ENCODE results near the gene SNX9.

The SNX9 gene

GRCh38 chr6:157804448-157805327 is 18.4 kb upstream of the SNX9 start:
- no peak for FAIRE-seq

GRCh38 chr6:157806131-157806855 is 16.8 kb upstream of the SNX9 start:
- FAIRE-seq = no peak

- no peak for FAIRE-seq
These were observed 16.2 kb upstream of the SNX9 start for GRCh38 chr6:157806856-157807215.

GRCh38 chr6:157808405-157808950 is 14.6 kb upstream of the SNX9 start:
- FAIRE-seq = no peak

- FAIRE-seq = no peak
These were observed 13.4 kb upstream of the SNX9 start for GRCh38 chr6:157809613-157810012.

DNA sequence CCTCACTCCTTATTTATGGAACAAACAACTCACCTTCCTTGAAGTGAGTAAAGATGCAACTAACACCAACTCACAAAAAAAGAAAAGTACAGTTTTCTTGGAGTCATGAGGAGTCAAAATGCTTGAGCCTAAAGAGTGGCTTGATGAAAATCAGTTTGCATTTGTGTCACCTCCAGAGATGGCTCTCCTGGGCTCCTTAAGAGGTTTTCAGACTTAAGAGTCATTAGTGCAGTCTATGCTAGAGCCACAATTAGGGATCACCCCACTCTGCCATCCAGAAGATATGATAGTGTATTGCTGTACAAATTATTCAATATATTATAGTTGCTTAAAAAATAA is 11.9 kb upstream of the SNX9 start:
- FAIRE-seq = no peak

DNA sequence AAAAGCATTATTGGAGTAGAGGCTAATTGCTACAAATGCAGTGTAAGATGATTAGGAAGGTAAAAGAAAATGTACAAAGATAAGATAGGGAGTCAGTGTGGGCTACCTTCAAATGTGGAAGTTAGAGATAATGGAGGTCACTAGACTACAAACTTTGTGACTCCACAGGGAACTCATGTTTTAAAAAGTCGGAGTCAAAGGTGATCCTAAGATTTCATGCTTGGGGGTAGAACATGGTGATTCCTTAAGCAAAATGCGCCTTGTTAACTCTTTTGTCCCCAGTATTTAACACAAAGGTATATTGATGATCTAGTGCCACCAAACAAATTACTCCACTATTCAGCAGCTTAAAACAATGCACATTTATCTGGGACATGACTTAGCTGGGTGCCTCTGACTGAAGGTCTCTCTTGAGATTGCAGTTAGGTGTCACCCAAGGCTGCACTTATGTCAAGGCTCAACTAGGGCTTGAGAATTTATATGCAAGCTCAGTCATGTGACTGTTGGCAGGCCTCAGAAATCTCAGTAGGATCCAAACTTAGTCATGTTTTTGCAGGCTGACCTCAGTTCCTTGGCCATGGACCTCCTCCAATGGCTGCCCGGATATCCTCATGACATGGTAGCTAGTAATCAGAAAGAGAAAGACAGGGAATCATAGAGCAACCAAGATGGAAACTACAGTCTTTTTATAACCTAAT is 11.4 kb upstream of the SNX9 start:
- no peak for FAIRE-seq

- FAIRE-seq = no peak
These were observed 10.4 kb upstream of the SNX9 start for GRCh38 chr6:157812425-157813171.

- FAIRE-seq = no peak
These were observed 9.9 kb upstream of the SNX9 start for GRCh38 chr6:157813191-157813590.

GRCh38 chr6:157813750-157814455 is 9.1 kb upstream of the SNX9 start:
- no peak for FAIRE-seq

GRCh38 chr6:157814883-157815282 is 8.2 kb upstream of the SNX9 start:
- no peak for FAIRE-seq

GRCh38 chr6:157821342-157822033 is 1.6 kb upstream of the SNX9 start:
- no peak for FAIRE-seq

DNA sequence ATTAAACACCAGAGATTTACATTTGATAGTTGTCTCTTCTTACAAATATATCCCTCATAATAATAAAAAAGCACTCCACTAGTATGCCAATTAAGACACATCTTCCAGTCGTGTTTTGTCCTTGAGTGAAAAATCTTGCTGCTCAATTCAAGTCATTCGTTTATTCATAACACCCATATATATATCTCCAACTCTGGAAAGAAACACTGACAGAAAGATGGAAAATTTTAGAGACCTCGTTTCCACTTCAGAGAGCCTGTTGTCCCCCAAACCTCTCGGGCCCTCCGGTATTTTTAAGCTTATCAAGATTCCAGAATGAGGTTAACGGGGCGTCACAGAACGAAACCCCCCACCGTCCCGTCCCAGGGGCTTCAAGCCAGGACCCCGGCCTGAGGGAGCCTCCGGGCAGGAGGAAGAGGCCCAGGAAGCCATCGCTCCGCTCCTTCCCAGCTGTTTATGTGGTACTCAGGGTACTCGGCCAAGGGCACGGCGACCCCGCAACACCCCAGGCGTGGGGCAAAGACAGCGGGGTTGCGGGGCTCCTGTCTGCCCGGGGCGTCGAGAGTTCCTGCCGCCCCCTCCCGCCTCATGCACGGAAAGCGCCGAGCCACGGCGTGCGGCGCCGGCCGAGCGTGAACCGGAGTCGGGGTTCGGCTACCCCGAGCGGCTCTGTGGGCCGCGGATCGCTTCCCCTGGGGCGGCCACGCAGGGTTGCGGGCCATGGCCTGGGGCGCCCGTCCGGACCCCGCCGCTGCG is 623 bp upstream of the SNX9 start:
- FAIRE-seq = no peak

DNA sequence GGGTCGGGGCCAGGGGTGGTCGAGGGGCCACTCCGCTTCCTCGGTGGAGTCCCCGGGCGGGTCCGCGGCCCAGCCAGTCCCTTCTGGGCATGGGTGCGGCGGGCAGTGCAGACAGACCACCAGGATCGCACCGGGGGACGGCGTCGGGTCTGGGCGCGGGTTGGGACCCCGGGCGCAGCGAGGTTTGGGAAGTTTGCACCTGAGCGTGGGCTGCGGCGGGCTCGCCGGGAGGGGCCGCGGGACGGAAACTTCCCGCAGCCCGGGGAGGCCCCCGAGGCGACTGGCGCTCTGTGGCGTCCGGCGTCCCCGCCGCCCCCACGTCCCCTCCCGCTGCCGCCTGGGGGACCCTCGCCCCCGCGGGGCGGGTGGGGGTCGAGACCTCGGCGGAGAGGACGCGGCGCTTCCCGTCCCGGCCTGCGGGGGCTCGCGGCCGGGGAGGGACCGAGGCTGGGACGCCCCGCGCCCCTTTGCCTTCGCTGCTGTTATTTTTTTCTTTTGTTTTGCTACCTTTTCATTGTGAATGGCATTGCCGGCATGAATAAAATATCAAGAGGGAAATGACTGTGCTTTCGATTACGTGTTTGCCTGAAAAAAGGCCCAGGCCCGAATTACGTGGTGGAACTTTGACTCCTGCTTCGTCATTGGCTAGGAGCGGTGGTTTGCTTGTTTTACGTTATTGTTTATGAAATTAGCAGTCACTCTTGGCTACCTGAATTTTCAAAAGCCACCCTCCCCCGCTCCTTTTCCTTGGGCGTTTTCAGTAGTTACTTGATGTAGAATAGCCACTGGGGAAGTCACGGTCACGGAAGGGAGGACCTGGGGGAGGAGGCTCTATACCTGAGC is 703 bp downstream of the SNX9 start:
- FAIRE-seq = no peak

DNA sequence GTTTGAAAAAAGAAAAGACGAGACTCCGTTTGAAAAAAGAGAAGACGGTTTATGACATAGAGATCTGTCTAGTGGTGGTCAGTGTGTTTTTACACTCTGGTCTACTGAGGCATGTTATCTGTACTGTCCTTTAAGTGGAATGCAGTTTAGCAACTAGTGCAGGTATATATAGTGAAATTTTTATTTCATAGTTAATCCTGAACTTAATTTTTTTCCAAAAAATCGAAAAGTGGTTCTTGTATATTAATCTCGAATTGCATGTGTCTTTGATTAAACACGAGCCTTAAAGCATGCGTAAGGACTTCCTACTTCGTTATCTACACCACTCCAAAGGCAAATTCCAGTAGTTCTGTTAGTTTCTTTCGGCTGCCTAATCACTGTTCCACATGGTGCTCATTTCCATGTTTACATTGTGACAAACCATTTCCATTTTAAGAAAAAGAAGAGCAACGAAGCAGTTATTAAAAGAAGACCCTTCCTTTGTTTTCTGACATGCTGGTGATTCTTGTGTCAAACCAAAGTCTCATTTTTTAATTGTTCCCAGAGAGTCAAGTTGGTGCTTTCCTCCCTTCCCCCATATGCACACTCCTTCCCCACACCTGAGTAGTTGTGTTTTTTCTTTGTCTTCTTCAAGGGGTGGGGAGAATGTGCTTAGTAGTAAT is 2.3 kb downstream of the SNX9 start:
- FAIRE-seq = no peak

DNA sequence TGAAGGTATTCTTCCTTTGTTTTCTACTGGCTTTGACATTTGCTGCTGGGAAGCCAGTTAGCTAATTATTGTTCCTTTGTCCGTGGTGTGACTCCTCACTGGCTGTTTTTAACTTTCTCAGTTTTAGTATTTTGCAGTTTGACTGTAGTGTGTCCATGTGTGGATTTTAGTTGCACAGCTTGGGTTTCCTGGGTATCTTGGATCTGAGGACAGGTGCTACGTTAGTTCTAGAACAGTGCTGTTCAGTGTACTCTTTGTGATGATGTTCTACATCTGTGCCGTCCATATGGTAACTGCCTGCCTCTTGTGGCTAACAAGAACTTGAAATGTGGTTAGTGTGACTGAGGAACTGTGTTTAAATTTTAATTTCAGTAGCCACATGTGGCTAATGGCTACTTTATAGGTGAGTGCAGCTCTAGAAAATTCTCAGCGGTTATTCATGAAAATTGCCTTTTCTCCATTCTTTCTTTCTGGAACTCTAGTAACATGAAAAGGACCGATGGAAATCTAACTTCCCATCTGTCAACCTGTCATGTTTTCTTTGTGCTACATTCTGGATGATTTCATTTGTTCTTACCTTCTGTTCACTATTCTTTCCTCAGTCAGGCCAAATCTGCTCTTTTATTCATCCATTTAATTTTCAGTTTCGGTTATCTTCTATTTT is 7.4 kb downstream of the SNX9 start:
- no peak for FAIRE-seq

- FAIRE-seq = no peak
These were observed 7.9 kb downstream of the SNX9 start for GRCh38 chr6:157831018-157831369.

DNA sequence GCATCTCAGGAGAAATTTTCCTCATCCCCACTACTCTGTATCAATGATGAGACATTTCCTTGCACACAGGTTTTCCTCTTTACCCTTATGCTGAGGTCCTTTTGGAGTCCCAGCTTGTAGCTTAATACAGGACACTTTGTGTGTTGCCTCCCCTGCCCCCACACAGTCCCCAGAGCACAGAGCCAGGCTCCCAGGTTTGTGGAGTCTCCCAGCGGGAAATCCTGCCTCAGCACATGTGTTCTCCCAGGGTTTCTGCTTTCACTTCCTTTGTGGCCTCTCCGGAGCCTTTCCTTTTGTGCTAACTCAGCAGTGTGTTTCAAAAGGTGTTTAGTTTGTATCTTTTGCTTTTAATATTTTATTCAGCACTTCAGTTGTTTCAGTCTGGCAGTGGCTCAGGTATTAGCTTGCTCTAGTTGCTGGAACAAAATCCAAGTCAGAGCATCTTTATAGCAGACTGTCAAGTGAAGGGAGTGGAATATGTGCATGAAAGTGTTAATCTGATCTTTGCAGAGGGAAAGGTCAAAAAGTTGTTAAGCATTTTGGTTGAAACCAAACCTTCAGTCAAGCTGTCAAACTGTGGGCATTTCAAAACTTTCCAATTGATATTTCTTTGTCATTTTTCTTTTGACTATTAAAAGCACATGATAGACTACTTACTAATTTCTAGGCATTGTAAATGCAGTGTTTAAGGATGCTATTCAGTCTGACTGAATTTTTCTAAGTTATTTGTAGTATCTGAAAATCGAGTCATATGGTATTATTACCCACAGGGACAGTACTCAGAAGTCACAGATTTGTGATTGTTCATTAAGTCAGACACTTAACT is 8.6 kb downstream of the SNX9 start:
- FAIRE-seq = no peak
